ENCODE results near the gene UBE4B.
"Not testable (repeated sequence)": the region's sequence is repeated elsewhere in the genome, so short reads cannot be mapped to it uniquely, and the experiment has no call there.

UBE4B gene

GRCh38 chr1:10210841-10211804 is 178.4 kb downstream of the UBE4B start:
- peak; percentile 75 for DNase-seq (ENCODE audit: low spot score)

GRCh38 chr1:10211805-10212410 is 179.2 kb downstream of the UBE4B start:
- peak; percentile 60 for DNase-seq (ENCODE audit: low spot score)

DNA sequence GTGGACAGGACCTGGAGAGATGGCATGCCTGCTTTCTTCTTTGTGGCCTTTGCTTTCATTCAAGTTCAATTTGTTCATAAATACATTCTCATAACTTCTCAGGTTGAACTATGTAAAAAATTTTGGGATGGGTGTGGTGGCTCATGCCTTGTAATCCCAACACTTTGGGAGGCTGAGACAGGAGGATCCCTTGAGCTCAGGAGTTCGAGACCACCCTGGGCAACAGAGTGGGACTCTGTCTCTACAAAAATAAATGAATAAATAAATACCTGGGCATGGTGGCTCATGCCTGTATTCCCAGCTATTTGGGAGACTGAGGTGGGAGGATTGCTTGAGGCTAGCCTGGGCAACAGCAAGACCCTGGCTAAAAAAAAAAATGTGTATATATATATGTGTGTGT is 179.7 kb downstream of the UBE4B start:
- DNase-seq (ENCODE audit: low spot score): no peak

DNA sequence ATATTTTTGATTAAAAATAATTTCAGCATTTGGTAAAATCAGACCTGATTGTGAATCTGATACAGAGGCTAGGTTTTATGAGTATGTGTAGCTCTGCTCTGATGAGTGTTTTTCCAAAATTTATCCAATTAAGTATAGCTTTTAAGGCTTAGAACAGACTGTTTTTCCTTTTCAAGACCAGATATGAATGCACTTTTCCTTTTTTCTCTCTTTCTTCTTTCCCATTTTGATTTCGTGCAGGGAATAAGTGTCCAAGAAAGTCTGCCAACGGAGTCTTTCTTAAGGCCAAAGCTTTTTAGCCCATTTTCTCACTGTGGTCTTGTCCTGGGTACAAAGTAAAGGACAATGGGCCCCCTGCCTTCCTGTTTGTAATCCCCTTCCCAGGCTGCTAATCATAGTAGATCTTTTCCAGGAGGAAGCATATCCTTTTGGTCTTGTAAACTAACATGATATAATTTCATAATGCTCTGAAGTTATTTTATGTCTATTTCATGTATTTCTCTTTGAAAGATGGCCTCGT is 180.5 kb downstream of the UBE4B start:
- no peak for DNase-seq (ENCODE audit: low spot score)

DNA sequence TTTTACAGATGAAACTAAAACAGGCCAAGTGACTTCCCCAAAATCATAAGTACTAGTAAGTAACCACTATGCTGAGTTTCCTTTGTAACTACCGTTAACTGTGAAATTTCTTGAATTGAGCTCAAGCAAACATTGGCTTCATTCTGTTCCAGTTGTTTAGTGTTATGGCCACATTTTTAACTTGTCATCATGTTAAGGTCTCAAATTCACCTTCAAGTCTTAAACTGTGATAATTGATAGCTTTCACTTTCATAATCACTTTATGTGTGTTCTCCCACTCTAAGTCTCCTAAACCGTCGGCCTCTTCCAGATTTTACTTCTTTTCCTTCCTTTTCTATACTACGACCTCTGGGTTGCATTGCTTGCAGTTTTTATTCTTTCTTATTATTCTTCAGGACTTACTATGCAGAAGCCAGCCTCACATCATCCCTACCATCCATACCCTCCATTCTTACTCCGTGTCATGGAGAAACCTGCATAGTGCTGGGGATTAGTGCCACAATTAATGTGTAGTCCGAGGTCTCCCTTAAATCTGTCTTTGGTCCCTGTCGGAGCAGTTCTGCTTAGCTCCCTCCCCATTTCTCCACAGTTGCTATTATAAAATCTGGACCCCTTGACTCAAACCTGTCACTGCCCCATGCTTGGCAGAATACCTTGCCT is 183.5 kb downstream of the UBE4B start:
- no peak for DNase-seq (ENCODE audit: low spot score)

- DNase-seq (ENCODE audit: low spot score): peak; percentile 32
These were observed 185.1 kb downstream of the UBE4B start for GRCh38 chr1:10217748-10218441.

DNA sequence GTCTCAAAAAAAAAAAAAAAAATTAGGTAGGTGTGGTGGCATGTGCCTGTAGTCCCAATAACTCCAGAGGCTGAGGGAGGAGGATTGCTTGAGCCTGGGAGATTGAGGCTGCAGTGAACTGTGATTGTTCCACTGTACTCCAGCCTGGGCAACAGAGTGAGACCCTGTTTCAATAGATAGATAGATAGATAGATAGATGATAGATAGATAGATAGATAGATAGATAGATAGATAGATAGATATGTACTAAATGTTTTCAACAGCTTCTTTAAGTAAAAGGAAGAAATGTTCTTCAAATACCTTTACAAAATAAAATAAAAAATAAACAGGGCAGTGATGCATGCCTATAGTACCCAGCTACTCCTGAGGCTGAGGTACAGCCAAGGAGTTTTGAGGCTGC is 187.4 kb downstream of the UBE4B start:
- no peak for DNase-seq (ENCODE audit: low spot score)

DNA sequence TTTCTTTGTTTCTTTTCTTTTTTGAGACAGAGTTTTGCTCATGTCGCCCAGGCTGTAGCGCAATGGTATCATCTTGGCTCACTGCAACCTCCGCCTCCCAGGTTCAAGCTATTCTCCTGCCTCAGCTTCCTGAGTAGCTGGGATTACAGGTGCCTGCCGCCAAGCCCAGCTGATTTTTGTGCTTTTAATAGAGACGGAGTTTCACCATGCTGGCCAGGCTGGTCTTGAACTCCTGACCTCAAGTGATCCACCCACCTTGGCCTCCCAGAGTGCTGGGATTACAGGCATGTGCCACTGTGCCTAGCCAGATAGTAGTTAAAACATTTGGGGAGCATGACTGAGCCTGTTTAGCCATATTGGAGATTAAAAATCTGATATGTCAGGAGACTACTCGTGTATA is 187.9 kb downstream of the UBE4B start:
- not testable (repeated sequence) for DNase-seq (ENCODE audit: low spot score)

DNA sequence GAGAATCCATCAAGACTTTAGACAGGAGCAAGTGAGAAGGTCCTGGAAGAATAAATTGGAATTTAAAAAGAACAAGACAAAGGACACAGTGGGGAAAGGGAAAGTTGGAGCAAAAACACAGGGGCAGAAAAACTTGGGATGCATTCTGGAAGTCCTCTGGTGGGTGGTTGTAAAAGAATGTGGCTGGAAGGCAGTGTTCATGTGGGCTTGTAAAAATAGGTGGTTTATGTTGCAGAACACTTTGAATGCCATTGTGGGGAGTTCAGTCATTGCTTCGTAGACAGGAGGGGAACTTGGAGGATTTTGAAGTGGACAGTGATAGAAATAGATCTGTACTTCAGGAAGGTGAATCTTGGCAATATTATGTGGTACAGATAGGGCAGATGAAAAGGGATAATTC is 192.8 kb downstream of the UBE4B start:
- peak; percentile 41 for DNase-seq (ENCODE audit: low spot score)

GRCh38 chr1:10228528-10228927 is 195.8 kb downstream of the UBE4B start:
- DNase-seq (ENCODE audit: low spot score): no peak

DNA sequence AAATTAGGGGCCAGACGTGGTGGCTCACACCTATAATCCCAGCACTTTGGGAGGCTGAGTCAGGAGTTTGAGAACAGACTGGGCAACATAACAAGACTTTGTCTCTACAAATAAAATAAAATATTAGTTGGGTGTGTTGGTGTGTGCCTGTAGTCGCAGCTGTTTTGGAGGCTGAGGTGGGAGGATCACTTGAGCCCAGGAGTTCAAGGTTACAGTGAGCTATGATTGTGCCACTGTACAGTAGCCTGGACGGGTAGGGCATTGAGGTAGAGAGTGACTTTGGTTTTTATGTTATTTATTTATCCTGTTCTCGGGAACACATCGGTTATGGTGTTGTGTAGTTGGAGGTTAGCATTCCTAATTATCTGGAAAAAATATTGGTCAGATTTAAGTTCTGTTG is 197.1 kb downstream of the UBE4B start:
- DNase-seq (ENCODE audit: low spot score): no peak

Data from hepatic stellate cell (primary cell).